Mammary epithelial cell (primary cell): ENCODE results near the gene AGFG2.

ENCODE experiments used
- CTCF ChIP-seq, 2 donors: IDR thresholded peaks in 1 of 2; conservative IDR thresholded peaks in 1 of 2; 2 replicates each; pipeline ENCODE4 v1.5.1; 2011 to 2012; ENCODE audit warnings: inconsistent platforms in 2 of 2, low read length in 2 of 2, mild to moderate bottlenecking in 2 of 2, control low read depth in 1 of 2, low read depth in 1 of 2; ENCODE audit not compliant: insufficient read depth in 1 of 2; ENCODE audit errors: extremely low read depth in 1 of 2
- EZH2 ChIP-seq: IDR thresholded peaks from 2 replicates; pipeline ENCODE4 v1.6.1; 2012; ENCODE audit warnings: low read length, inconsistent platforms, borderline replicate concordance

GRCh38 chr7:100595188-100595587 is 56.2 kb downstream of the AGFG2 start:
- no peak for TF ChIP-seq EZH2
- TF ChIP-seq CTCF (conservative IDR thresholded peaks at IDR 0.05 in 1 of 2, IDR thresholded peaks at IDR 0.05 in 1 of 2; ENCODE audit: extremely low read depth in 1 of 2, insufficient read depth in 1 of 2, low read depth in 1 of 2, low read length in 2 of 2), result no peak
